ELF-1 (cell line): ENCODE measurements around the gene UIMC1.
"Not testable (repeated sequence)": the region's sequence is repeated elsewhere in the genome, so short reads cannot be mapped to it uniquely, and the experiment has no call there.

Experiments used
- DNase-seq: peaks from one replicate; pipeline ENCODE4 v3.0.0-alpha.2; 2016; ENCODE audit warnings: low read depth, low spot score

The UIMC1 gene

DNA sequence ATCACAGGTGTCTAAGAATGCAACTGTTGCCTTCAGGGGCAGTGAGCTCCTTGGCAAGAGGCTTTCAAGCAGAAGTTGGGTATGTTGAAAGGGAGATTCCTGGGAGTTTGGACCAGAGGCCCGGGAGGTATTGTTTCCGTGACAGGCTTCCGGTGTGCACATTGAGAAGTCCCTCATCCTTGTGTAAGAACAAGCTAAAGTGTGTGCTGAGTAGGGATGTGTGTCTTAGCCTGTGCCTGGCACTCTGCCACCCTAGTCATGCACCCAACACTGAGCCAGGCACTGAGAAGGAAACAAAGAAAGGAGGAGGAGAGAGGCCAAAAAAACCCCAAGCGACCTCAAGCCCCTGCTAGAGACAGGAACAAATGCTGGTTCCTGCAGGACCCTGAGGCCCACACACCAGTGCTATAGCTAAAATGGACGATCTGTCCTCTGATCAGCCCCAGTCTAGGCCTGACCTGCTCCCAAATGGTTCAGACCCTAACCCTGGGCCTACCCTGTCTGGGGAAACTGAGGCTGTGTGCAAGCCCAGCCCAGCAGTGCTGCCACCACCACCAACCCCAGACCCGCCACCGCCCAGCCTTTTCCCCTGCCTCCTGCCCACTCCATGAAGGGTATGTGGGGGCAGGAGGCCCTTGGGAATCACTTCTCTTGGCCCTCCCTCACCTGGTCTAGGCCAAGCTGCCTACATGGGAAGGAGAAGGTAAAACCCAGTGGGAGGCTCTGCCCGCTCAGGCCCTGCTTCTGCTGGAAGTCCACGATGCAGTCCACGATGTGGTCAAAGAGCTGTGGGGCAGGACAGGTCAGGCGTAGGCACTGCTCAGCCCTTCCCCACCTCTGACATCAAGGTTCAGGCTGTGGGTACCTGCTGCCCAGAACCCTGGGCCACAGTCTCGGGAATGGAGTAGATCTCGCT, 120.0 kb downstream of the UIMC1 start:
- DNase-seq, result no peak

DNA sequence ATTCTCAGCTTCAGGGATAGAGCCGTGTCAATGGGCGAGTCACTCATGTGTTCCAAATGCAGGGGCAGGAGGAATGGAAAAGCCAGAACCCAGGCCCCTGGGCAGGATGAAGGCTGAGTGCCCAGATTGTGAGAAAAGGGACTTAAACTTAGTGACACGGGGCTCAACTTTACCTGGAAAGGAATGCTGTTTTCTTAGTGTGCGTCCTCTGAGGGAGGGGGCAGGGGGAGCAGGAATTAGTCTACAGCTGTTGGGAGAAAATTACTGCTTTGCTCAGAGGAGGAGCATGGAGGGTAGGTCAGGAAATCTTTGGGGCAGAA, 122.0 kb downstream of the UIMC1 start:
- DNase-seq, result no peak

DNA sequence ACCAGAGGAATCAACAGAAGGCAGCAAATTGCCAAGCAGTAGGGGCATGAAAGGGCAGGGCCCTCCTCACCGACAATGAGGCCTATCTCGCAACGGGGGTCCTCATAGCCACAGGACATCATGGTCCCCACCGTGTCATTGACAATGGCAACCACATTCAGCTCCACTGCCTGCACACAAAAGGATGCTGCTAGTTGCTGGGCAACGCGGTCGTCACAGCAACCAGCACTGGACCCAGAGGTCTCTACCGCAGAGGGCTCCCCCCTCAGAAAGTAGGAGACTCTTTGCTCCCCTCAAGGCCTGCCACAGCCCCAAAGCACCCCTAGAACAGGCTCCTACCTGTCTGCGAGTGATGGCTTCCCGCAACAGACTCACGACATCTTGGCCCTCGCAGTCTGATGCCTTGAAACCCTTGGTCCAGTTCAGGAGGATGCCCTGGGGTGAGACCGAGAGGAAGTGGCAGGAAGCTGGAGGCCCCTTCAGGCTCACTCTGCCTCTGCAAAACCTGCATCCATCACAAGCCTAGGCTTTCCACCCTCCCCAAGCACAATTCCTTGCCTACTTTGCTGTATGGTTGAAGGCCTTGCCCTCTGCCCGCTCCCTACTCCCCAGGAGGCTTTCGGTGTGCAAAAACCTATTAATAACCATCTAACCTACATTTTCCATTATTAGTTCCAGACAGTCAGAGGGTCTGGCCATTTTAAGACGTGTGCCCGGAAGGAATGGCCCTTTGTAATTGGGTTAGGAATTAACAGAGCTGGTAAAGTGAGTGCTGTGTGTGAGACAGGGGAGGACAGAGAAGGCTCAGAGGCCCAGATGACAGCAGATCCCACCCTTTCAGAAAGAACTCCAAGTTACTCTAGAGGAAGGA, 122.6 kb downstream of the UIMC1 start:
- DNase-seq, result no peak

DNA sequence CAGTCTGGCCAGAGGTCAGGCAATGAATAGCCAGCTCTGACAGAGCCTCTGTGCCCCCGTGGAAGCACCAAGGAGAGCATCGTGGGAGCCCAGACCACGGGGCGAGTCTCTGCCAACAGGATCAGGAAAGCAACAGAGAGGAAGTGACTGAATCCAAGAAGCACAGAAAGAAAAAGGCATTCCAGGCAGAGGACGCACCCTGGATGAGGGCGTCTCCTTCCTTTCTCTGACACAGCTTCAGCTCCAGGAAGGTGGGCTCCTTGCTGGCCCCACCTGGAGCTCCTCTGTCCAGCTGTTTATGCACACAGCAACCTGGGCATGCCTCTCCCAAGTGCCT, 124.0 kb downstream of the UIMC1 start:
- no peak for DNase-seq

DNA sequence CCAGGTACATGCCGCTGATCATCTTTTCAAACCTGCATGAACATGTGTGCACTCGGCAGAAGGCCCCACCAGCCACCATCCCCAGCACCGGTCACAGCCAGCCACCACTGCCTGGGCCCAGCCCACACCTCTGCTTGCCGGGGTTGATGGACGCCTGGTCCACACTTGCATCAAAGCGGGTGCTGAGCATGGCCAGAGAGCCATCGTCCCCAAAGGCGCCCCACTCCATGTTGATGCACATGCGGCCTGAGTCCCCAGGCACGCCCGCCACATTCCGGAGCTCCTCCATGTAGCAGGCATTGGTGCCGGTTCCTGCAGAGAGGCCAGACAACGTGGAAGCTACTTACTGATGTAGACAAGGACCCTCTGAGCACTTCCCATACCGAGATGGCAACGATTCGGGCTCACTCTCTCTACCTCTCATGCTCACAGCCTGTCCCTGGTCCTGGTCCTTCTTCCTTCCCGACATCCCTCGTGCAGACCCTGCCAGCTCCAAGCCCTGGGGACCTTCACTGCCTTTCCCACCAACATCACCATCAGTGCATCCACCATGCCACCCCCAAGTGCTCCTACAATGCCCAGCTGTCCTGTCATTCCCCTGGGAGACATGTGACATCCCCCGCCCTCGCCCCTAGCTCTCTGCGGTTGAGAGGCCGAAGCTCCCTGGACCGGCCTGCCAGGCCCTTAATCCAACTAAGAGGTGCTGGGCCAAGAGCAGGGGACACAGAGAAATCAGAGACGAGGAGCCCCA, 124.6 kb downstream of the UIMC1 start:
- no peak for DNase-seq

DNA sequence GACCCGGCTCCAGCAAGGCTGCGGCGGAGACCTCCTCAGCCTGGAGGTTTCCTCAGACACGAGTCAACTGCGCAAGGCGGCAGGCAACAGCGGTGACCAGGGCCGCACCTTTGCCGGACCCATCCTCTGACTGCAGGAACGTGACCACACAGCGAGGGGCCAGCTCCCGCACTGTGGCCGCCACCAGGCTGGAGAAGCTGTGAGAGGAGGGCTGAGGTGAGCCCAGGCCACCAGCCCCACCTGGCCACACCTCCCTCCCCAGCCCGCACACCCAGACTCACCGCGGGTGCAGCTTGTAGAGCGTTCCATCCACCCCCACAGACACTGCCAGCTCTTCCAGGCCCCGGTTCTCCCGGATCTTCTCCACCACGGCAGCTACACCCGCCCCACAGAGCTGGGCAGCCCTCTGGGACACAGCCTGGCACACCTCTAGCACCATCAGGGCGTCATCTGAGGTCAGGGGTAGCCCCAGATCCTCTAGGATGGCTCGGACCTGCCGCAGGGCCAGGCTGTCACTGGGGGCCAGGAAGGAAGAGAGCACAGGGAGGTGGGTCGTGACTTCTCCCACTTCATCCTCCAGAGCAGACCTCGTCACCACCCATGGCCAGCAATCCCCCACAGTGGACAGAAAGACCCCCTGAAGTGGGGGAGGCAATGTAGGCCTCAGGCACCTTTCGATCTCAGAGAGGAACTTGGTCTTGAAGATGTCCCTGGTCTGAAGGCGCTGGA, 125.4 kb downstream of the UIMC1 start:
- no peak for DNase-seq

DNA sequence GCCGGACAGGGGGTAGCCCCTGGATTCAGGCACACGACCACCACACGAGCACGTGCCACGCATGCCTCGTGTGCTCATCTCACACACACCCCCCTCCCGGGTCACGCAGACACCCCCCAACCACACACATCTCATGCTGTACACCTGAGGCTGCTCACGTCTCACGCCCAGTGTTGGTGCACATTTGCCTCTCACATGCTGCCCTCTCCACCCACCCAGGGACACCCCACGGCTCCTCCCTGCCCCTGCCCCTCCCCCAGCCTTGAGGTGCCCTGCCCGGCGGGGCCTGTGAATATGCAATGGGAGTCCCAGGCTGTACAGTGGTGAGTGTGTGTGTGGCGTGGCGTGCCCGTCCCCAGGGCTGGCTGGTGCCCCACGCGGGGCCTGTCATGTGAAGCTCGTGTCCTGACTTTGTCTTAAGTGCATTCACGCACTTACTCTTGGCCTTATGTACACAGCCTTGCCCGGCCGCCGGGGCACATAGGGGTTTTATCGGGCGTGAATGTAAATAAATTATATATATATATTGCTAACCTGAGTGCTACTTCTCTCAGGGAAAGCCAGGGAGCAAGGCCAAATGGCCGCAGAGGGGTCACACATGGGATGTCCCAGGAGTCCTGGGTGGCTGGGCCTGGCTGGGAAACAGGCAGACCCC, 126.1 kb downstream of the UIMC1 start:
- DNase-seq, result no peak

DNA sequence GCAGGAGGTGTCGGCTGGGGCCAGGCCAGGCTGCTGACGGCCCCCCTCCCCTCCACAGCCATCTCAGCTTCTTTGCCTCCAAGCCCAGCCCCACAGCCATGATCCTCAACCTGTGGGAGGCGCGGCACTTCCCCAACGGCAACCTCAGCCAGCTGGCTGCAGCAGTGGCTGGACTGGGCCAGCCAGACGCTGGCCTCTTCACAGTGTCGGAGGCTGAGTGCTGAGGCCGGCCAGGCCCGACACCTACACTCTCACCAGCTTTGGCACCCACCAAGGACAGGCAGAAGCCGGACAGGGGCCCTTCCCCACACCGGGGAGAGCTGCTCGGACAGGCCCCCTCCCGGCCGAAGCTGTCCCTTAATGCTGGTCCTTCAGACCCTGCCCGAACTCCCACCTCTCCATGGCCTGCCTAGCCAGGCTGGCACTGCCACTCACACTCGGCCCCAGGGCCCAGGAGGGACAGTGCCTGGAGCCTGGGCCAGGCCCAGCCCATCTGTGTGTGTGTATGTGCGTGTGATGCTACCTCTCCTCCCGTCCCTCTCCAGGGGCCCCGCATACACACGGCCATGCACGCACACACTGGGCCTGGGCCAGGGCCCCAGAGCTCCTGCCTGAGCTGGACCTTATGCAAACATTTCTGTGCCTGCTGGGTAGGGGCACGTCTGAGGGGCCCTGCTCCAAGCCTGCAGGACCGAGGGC, 126.8 kb downstream of the UIMC1 start:
- DNase-seq, result no peak

DNA sequence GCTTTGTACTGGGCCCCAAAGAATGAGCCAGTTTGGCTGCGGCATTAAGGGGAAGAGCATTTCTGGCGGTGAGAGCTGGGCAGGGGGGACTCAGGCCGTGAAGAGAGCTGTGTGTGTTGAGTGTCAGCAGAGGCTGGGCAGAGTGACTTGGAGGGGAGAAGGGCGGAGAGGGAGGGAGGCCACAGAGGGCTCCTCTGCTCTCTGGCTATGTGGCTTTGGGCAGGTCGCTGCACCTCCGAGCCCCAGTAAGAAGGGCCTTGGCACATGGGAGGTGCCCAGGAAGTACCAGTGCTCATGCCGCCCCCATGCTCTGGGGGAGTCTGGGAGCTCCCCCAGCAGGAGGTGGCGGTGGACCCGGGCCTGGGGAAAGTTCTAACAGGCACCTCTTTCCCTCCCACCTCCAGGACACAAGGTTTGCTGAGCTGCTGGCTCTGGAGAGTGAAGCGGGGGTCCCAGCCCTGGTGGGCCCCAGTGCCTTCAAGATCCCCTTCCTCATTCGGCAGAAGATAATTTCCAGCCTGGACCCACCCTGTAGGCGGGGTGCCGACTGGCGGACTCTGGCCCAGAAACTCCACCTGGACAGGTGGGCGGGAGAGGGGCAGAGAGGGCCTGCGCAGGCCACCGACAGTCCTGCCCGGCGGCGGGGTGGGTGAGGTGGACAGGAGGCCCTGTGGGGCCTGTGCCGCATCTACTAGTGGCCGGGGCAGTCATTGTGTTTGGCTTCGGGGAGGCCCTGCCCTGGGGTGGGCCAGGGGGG, 127.5 kb downstream of the UIMC1 start:
- DNase-seq, result no peak

DNA sequence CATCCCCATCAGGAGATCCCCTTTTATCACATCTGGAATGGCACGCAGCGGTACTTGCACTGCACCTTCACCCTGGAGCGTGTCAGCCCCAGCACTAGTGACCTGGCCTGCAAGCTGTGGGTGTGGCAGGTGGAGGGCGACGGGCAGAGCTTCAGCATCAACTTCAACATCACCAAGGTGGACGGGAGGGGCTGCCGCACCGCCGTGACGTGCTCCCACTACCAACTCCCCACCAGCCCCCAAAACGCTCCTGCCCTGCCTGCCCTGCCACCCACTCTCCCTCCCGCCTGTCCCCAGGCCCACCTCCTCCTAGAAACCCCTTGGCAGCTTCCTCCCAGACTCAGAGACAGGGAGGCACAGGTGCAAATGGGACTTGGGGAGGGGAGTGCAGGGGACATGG, 128.1 kb downstream of the UIMC1 start:
- DNase-seq, result no peak

DNA sequence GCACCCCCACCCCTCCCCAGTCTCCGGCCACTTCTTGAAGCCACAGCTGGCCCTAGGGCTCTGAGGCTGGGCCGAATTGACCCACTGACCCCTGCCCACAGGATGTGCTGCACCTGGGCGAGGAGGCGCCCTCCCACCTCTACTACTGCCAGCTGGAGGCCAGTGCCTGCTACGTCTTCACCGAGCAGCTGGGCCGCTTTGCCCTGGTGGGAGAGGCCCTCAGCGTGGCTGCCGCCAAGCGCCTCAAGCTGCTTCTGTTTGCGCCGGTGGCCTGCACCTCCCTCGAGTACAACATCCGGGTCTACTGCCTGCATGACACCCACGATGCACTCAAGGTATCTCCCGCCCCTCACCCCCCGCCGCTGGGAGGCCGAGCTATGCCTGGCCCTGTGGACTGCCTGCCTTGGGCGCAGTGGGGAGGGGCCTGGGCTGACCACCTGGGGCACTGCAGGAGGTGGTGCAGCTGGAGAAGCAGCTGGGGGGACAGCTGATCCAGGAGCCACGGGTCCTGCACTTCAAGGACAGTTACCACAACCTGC, 128.7 kb downstream of the UIMC1 start:
- DNase-seq, result no peak

DNA sequence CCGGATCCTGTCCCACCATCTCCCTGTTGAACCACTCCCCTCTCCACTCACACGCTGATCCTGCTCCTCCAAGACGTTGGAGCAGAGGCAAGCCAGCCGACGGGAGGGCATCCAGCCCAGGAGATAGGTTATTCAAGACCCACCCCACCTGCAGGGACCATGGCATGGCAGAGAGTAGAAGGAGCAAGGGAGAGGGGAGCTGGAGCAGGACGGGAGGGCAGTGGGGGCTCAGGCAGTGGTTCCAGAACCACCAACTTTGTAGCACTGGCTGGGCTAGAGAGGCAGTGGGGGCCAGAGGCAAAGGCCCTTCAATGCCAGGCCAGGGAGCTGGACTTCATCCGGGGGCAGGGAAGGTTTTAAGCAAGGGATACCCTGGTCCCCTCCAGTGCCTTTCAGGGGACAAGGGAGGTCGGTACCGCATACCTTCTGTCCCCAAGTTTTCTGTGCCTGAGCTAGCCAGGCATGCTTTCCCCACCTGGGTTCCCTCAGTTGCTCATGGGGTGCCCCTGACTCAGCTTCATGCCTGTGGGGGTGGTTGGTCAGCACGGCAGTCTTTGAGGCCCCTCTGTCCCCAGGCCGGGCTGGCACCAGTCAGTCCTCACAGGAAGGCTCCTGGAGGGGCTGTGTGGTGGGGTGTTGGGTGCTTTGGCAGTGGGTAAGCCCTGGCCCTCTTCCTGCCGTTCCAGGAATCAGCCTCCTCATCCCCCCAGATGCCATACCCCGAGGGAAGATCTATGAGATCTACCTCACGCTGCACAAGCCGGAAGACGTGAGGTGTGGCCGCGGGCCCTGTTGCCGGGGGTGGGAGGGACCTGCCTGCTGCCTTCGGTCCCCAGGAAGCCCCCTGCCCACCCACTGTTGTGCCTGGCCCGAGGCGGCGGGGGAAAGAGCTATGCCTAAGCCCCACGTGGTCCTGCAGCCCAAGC, 129.8 kb downstream of the UIMC1 start:
- DNase-seq, result no peak

DNA sequence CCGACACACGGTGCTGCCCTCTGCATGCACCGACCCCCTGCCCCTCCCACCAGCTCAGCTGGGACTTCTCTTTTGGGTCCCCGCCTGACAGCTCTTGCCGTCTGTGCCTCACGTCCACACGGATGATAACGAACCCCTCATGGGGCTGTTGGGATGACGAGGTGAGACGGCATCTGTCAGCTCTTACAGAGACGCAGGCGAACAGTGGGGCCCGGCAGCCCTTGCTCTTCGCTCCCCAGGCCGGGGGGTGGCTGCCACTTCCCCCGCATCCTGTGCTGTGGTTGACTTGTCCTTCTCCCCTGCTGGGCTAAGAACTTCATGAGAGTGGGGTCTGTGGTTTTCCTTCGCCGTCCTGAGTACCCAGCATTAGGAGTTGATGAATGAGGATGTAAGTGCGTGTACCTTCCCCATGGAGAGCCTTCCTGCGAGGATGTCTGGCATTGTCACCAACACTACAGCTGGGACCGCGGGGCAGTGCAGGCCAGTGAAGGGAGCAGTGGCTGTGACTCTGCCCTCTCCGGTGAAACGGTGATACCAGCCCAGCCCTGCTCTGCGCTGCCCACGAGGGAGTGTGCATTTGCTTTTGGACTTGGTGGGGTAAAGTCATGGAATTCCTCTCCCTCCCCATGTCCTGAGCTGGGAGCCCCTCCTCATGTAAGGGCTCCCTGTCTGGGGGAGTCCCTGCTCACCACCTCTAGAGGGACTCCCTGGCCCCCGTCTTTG, 130.6 kb downstream of the UIMC1 start:
- no peak for DNase-seq

DNA sequence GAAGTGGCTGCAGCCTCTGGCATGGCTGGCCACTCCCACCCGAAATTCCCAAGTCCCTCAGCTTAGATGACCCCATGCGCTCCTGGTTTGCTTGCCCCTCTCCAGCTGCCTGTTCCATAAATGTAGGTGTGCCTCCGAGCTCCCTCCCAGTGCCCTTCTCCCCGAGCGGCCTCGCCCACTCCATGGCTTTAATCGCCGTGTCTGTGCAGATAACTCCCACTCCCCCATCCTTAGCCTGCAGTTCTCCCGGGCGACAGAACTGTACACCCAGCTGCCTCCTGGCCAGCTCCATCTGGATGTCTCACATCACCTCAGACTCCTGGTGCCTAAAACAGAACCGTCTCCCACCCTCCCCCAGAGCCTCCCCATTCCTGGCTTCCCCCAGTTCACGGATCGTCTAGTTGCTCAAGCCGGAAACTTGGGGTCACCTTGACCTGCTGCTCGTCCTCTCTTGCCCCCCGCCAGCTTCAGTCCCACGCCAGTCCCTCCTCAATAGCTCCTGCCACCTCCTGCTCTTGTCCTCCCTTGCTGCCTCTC, 131.5 kb downstream of the UIMC1 start:
- DNase-seq, result no peak

DNA sequence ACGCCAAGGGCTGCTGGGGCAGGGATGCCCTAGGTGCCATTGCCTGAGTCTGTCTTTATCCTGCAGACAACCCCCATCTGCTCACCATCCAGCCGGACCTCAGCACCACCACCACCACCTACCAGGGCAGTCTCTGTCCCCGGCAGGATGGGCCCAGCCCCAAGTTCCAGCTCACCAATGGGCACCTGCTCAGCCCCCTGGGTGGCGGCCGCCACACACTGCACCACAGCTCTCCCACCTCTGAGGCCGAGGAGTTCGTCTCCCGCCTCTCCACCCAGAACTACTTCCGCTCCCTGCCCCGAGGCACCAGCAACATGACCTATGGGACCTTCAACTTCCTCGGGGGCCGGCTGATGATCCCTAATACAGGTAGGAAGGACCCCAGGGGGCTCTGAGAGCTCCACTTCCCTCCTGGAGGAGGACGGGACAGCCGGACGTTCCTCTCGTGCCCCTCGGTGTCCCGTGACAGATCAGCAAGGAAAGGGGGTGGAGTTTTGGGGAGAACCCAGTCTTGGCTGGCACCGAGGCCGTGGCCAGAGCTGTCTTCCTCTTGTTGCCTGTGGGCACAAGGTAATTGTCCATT, 132.3 kb downstream of the UIMC1 start:
- no peak for DNase-seq

DNA sequence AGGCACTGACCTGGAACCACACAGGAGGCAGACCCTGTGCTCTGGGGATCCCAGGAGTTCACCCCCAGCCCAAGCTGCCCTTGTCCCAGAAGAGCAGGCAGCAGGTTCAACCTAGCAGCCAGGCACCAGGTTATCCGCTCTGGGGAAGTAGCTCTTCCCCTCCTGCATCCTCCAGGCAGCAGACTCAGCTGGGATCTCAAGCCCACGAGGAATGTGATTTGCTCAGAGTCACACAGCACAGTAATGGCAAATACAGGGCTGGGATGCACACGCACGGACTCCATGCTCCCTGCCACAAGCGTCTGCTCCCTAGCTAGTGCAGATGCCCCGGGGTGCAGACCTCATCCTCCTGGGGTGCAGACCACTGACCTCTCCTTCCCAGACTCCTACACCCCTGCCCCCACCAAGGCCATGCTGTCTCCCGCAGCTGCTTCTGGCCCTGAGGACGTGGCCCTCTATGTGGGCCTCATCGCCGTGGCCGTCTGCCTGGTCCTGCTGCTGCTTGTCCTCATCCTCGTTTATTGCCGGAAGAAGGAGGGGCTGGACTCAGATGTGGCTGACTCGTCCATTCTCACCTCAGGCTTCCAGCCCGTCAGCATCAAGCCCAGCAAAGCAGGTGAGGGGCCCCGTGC, 132.9 kb downstream of the UIMC1 start:
- no peak for DNase-seq

DNA sequence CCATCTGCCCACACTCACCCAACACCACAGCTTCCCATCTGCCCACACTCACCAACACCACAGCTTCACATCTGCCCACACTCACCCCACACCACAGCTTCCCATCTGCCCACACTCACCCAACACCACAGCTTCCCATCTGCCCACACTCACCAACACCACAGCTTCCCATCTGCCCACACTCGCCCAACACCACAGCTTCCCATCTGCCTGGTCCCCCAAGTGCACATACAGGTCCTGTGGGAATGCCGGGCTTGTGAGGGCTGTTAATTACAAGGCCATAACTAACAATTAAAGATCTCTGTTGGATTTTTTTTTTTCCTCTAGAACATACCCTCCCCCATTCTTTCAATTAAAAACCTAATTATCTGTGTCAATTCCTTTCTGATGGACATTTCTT, 133.6 kb downstream of the UIMC1 start:
- not testable (repeated sequence) for DNase-seq
